Mesothelial cell of epicardium (in vitro differentiated cells): ENCODE results near the gene POM121L2. TPM values are rescaled to one million over a fixed set of nuclear protein-coding genes. Genes with fewer than 3 reads are reported as not detected.
A peak's percentile ranks its signal among the peaks of the same experiment; 100 is the strongest.

Experiments
- DNase-seq, 2 experiments: peaks; one replicate each; pipeline ENCODE4 v3.0.0; 2021; ENCODE audit warnings: low spot score in 2 of 2; ENCODE audit not compliant: unreplicated experiment in 2 of 2
- H3K27ac Mint-ChIP-seq: 2 replicates; pipeline ENCODE4 v1.8.0; 2021; ENCODE audit warnings: mixed read lengths
- H3K27me3 Mint-ChIP-seq: 2 replicates; pipeline ENCODE4 v1.8.0; 2021; ENCODE audit warnings: low read depth, mixed read lengths
- H3K36me3 Mint-ChIP-seq: 2 replicates; pipeline ENCODE4 v1.8.0; 2021; ENCODE audit warnings: mixed read lengths
- H3K4me1 Mint-ChIP-seq: 2 replicates; pipeline ENCODE4 v1.8.0; 2021; ENCODE audit warnings: mixed read lengths
- H3K4me3 Mint-ChIP-seq: 2 replicates; pipeline ENCODE4 v1.8.0; 2021; ENCODE audit warnings: mild to moderate bottlenecking, moderate library complexity, mixed read lengths
- H3K9me3 Mint-ChIP-seq: 2 replicates; pipeline ENCODE4 v1.8.0; 2021; ENCODE audit warnings: mixed read lengths
- total RNA-seq: library from RNA; stranded (reverse); gene quantifications from 3 replicates; pipeline ENCODE4 v1.2.1, GENCODE V29; 2021
- TF ChIP-seq, protein P1 (sequence below): fragments of 200-600 bp; sonication (generic); IDR thresholded peaks from one replicate; pipeline ENCODE4 v1.5.0; 2021; ENCODE audit warnings: antibody characterized with exemption; ENCODE audit not compliant: unreplicated experiment

POM121L2 gene
- total RNA-seq, 1 donor from 2014 or later = not detected

DNA sequence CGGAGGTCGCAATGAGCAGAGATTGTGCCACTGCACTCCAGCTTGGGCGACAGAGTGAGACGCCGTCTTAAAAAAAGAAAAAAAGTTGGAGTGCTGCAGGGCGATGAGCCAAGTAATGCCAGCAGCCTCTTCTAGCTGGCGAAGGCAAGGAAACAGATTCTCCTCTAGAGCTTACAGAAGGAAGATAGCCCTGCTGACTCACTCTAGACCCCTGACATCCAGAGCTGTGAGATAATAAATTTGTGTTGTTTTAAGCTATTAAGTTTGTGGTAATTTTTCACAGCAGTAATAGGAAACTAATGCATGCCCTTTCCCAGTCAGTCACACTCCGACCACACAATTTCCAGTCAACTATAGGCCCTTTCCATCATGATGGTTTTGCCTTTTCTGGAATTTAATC lies 48.2 kb downstream of the POM121L2 start:
- H3K4me1 Mint-ChIP-seq = peaks cover 10% of the 10 kb centered on the region
- H3K9me3 Mint-ChIP-seq = no peaks in the 10 kb centered on the region
- no peaks in the 10 kb centered on the region for H3K36me3 Mint-ChIP-seq
- no peak for DNase-seq
- H3K27me3 Mint-ChIP-seq = peaks cover 20% of the 10 kb centered on the region
- no peak overlapping the region for H3K4me3 Mint-ChIP-seq
- no peak overlapping the region for H3K27ac Mint-ChIP-seq
- TF ChIP-seq, protein P1, sequence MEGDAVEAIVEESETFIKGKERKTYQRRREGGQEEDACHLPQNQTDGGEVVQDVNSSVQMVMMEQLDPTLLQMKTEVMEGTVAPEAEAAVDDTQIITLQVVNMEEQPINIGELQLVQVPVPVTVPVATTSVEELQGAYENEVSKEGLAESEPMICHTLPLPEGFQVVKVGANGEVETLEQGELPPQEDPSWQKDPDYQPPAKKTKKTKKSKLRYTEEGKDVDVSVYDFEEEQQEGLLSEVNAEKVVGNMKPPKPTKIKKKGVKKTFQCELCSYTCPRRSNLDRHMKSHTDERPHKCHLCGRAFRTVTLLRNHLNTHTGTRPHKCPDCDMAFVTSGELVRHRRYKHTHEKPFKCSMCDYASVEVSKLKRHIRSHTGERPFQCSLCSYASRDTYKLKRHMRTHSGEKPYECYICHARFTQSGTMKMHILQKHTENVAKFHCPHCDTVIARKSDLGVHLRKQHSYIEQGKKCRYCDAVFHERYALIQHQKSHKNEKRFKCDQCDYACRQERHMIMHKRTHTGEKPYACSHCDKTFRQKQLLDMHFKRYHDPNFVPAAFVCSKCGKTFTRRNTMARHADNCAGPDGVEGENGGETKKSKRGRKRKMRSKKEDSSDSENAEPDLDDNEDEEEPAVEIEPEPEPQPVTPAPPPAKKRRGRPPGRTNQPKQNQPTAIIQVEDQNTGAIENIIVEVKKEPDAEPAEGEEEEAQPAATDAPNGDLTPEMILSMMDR = no peak

GRCh38 chr6:27260836-27261375 lies 51.2 kb downstream of the POM121L2 start:
- H3K4me1 Mint-ChIP-seq = peaks cover 10% of the 10 kb centered on the region
- H3K36me3 Mint-ChIP-seq = no peaks in the 10 kb centered on the region
- peaks cover 9% of the 10 kb centered on the region for H3K27me3 Mint-ChIP-seq
- H3K4me3 Mint-ChIP-seq = peak overlapping the region; percentile 62
- TF ChIP-seq, protein P1 = no peak
- H3K27ac Mint-ChIP-seq = no peak overlapping the region
- no peak for DNase-seq
- H3K9me3 Mint-ChIP-seq = no peaks in the 10 kb centered on the region

- peaks cover 10% of the 10 kb centered on the region for H3K4me1 Mint-ChIP-seq
- no peaks in the 10 kb centered on the region for H3K36me3 Mint-ChIP-seq
- H3K9me3 Mint-ChIP-seq = no peaks in the 10 kb centered on the region
- H3K27me3 Mint-ChIP-seq = peaks cover 12% of the 10 kb centered on the region
- H3K27ac Mint-ChIP-seq = peak overlapping the region; percentile 43
- TF ChIP-seq, protein P1 = no peak
- H3K4me3 Mint-ChIP-seq = peak overlapping the region; percentile 62
- DNase-seq = no peak
Observed at GRCh38 chr6:27260369-27260768, 51.7 kb downstream of the POM121L2 start.

Other genes starting within 250 kb of the POM121L2 start
- gene PRSS16, start 64.6 kb downstream of the POM121L2 start, total RNA-seq = 16.2 to 20.6 TPM (median 19.1 TPM) in 3 replicates
- gene ZNF391, start 76.5 kb upstream of the POM121L2 start, total RNA-seq = 10.3 to 11.1 TPM (median 10.8 TPM) in 3 replicates
- gene ZNF184, start 160.8 kb upstream of the POM121L2 start, total RNA-seq = 14.3 to 15.9 TPM (median 15.1 TPM) in 3 replicates